ENCODE measurements around the gene ABHD6.

The ABHD6 gene

GRCh38 chr3:58323529-58324390 lies 86.2 kb downstream of the ABHD6 start:
- no peak for TF ChIP-seq CTCF (IDR thresholded peaks at IDR 0.05; ENCODE audit: insufficient read depth, low read length)
- no peak for TF ChIP-seq SPI1 (IDR thresholded peaks at IDR 0.05; ENCODE audit: borderline replicate concordance, low read depth)
- no peak for DNase-seq (ENCODE audit: low read depth in 1 of 2, low spot score in 1 of 2)
- no peaks in the 10 kb centered on the region for H3K27me3 ChIP-seq (ENCODE audit: insufficient read depth, poor library complexity, severe bottlenecking)
- H3K4me3 ChIP-seq (replicated peaks; ENCODE audit: insufficient read depth, low read length): no peak overlapping the region
- no peak overlapping the region; the same call in none of the 2 replicates for H3K27ac ChIP-seq (replicated peaks)

- H3K27me3 ChIP-seq (ENCODE audit: insufficient read depth, poor library complexity, severe bottlenecking): no peaks in the 10 kb centered on the region
- TF ChIP-seq POLR2AphosphoS5 (IDR thresholded peaks at IDR 0.05; ENCODE audit: low read depth) (no peak), GABPA (IDR thresholded peaks at IDR 0.05; ENCODE audit: low read depth) (no peak), REST (IDR thresholded peaks at IDR 0.05; ENCODE audit: insufficient replicate concordance, low read depth) (no peak), SPI1 (IDR thresholded peaks at IDR 0.05; ENCODE audit: borderline replicate concordance, low read depth) (no peak), CTCF (IDR thresholded peaks at IDR 0.05; ENCODE audit: insufficient read depth, low read length) (no peak)
- no peak for DNase-seq (ENCODE audit: low read depth in 1 of 2, low spot score in 1 of 2)
- H3K4me3 ChIP-seq (replicated peaks; ENCODE audit: insufficient read depth, low read length): no peak overlapping the region
- no peak overlapping the region for H3K27ac ChIP-seq (replicated peaks)
Observed at GRCh38 chr3:58324391-58325390, 87.1 kb downstream of the ABHD6 start.

- DNase-seq (ENCODE audit: low read depth in 1 of 2, low spot score in 1 of 2): no peak
- no peaks in the 10 kb centered on the region for H3K27me3 ChIP-seq (ENCODE audit: insufficient read depth, poor library complexity, severe bottlenecking)
- H3K27ac ChIP-seq (replicated peaks): no peak overlapping the region
- TF ChIP-seq CTCF (IDR thresholded peaks at IDR 0.05; ENCODE audit: insufficient read depth, low read length): no peak
- no peak for TF ChIP-seq POLR2AphosphoS5 (IDR thresholded peaks at IDR 0.05; ENCODE audit: low read depth)
- TF ChIP-seq GABPA (IDR thresholded peaks at IDR 0.05; ENCODE audit: low read depth): no peak
- TF ChIP-seq SPI1 (IDR thresholded peaks at IDR 0.05; ENCODE audit: borderline replicate concordance, low read depth): no peak
- no peak for TF ChIP-seq REST (IDR thresholded peaks at IDR 0.05; ENCODE audit: insufficient replicate concordance, low read depth)
- H3K4me3 ChIP-seq (replicated peaks; ENCODE audit: insufficient read depth, low read length): no peak overlapping the region
Observed at GRCh38 chr3:58325525-58325992, 88.0 kb downstream of the ABHD6 start.
